HepG2 (cell line): ENCODE results near the gene NOTUM. TPM values are rescaled to one million over a fixed set of nuclear protein-coding genes. Genes with fewer than 3 reads are reported as not detected.

Experiments
- ARID2 ChIP-seq: sonication (generic); formaldehyde crosslinking; IDR thresholded peaks from 2 replicates; pipeline ENCODE4 v1.8.1; 2022; ENCODE audit warnings: mild to moderate bottlenecking, missing genetic modification reagents, borderline replicate concordance
- CC2D1A ChIP-seq: sonication (generic); formaldehyde crosslinking; IDR thresholded peaks from 2 replicates; pipeline ENCODE4 v1.8.1; 2023; ENCODE audit warnings: mild to moderate bottlenecking, missing genetic modification reagents
- GRHL1 ChIP-seq: sonication (generic); formaldehyde crosslinking; conservative IDR thresholded peaks from 2 replicates; pipeline ENCODE4 v1.8.0; 2022; ENCODE audit warnings: missing genetic modification reagents
- IRF9 ChIP-seq: sonication (generic); formaldehyde crosslinking; IDR thresholded peaks from 2 replicates; pipeline ENCODE4 v1.8.0; 2022; ENCODE audit warnings: missing genetic modification reagents, mild to moderate bottlenecking, borderline replicate concordance
- NCOA2 ChIP-seq: sonication (generic); formaldehyde crosslinking; IDR thresholded peaks from 2 replicates; pipeline ENCODE4 v1.8.0; 2022; ENCODE audit warnings: inconsistent platforms
- PRDM10 ChIP-seq: sonication (generic); formaldehyde crosslinking; IDR thresholded peaks from 2 replicates; pipeline ENCODE4 v1.4.0; 2020; ENCODE audit warnings: low read depth, missing genetic modification reagents
- SOX6 ChIP-seq, 2 experiments: fragments of 450-650 bp in 1 of 2; sonication (generic) in 1 of 2; formaldehyde crosslinking in 1 of 2; IDR thresholded peaks; 2 replicates each; pipeline versions ENCODE4 v1.4.0 to v1.6.1; 2017 to 2020; ENCODE audit warnings: antibody characterized with exemption in 1 of 2, mild to moderate bottlenecking in 1 of 2, missing genetic modification reagents in 1 of 2
- TAF15 ChIP-seq: fragments of 200-400 bp; formaldehyde crosslinking; IDR thresholded peaks from one replicate; pipeline ENCODE4 v1.6.1; 2018; ENCODE audit warnings: mild to moderate bottlenecking, low read depth, low read length; ENCODE audit not compliant: poor library complexity, severe bottlenecking
- TBL1XR1 ChIP-seq: fragments of 150-350 bp; IDR thresholded peaks from 2 replicates; pipeline ENCODE4 v1.6.1; 2014; ENCODE audit warnings: borderline replicate concordance, low read length; ENCODE audit not compliant: partially characterized antibody
- ZFP90 ChIP-seq: sonication (generic); formaldehyde crosslinking; IDR thresholded peaks from 2 replicates; pipeline ENCODE4 v1.8.0; 2022; ENCODE audit warnings: missing genetic modification reagents, mild to moderate bottlenecking, inconsistent platforms, borderline replicate concordance
- ZNF260 ChIP-seq: sonication (generic); formaldehyde crosslinking; IDR thresholded peaks from 2 replicates; pipeline ENCODE4 v1.4.0; 2020; ENCODE audit warnings: missing genetic modification reagents, low read depth, mild to moderate bottlenecking, borderline replicate concordance
- ZNF275 ChIP-seq: sonication (generic); formaldehyde crosslinking; IDR thresholded peaks from 2 replicates; pipeline ENCODE4 v1.8.0; 2022; ENCODE audit warnings: missing genetic modification reagents, mild to moderate bottlenecking, inconsistent platforms, borderline replicate concordance
- ZNF333 ChIP-seq: sonication (generic); formaldehyde crosslinking; IDR thresholded peaks from 2 replicates; pipeline ENCODE4 v1.4.0; 2020; ENCODE audit warnings: mild to moderate bottlenecking, missing genetic modification reagents, borderline replicate concordance
- ZNF589 ChIP-seq: sonication (generic); formaldehyde crosslinking; conservative IDR thresholded peaks from 2 replicates; pipeline ENCODE4 v1.8.0; 2022; ENCODE audit warnings: mild to moderate bottlenecking, moderate library complexity, missing genetic modification reagents
- ZSCAN29 ChIP-seq: sonication (generic); formaldehyde crosslinking; conservative IDR thresholded peaks from 2 replicates; pipeline ENCODE4 v1.4.0; 2020; ENCODE audit warnings: mild to moderate bottlenecking, missing genetic modification reagents
- polyA plus RNA-seq, 8 experiments: library from polyadenylated mRNA; depleted of rRNA in 3 of 8; stranded (reverse) in 7 of 8; unstranded in 1 of 8; fragments of >200 nt; fragmentation: Illumina TruSeq in 4 of 8; extraction: Trizol in 4 of 8; gene quantifications; 2 replicates each; pipeline versions ENCODE4 v1.2.1 to v1.2.3, GENCODE V29; 2011 to 2016; ENCODE audit warnings: low read depth in 4 of 8, missing spikeins in 1 of 8, mixed read lengths in 1 of 8; ENCODE audit not compliant: insufficient read depth in 1 of 8
- total RNA-seq, 5 experiments: library from RNA; depleted of rRNA; stranded (reverse); fragments of >200 nt; fragmentation: Illumina TruSeq; extraction: Trizol; gene quantifications; 2 replicates each; pipeline ENCODE4 v1.2.3, GENCODE V29; 2016; ENCODE audit warnings: low read depth in 1 of 5

Gene NOTUM
- total and polyA plus RNA-seq, 2 of the 13 experiments (the other 11 are each of a cell fraction or from before 2014, with no cell fraction given) = 150 to 160 TPM

- TF ChIP-seq ZNF275 (peak; percentile 60), PRDM10 (CRISPR knock-in tag) (0 out of 2 replicates have a peak, but pooled peaks have one; percentile 2), TAF15 (peak; percentile 86), IRF9 (CRISPR knock-in tag) (0 out of 2 replicates have a peak, but pooled peaks have one; percentile 30), ZNF333 (CRISPR knock-in tag) (no peak; the same call in 1 of the 2 replicates), SOX6 (IDR thresholded peaks at IDR 0.05) (no peak), SOX6 (CRISPR knock-in tag; IDR thresholded peaks at IDR 0.05) (no peak), TBL1XR1 (no peak), ZFP90 (no peak), ZNF260 (CRISPR knock-in tag) (0 out of 2 replicates have a peak, but pooled peaks have one; percentile 5), CC2D1A (CRISPR knock-in tag) (no peak), ZNF589 (CRISPR knock-in tag) (peak; percentile 94), GRHL1 (no peak), ARID2 (CRISPR knock-in tag) (no peak), NCOA2 (CRISPR knock-in tag) (0 out of 2 replicates have a peak, but pooled peaks have one; percentile 16), ZSCAN29 (CRISPR knock-in tag) (0 out of 2 replicates have a peak, but pooled peaks have one; percentile 13)
Measured at GRCh38 chr17:81995463-81996231, 34.7 kb upstream of the NOTUM start (continued).
